Panc1 (cell line): ENCODE data around the gene IRS1. TPM values are rescaled to one million over a fixed set of nuclear protein-coding genes. Genes with fewer than 3 reads are reported as not detected.

Experiments
- ATAC-seq: fragments of 200-7000 bp; cut with Tn5 transposase; 2 replicates; pipeline ENCODE4 v1.9.1; 2020; ENCODE audit warnings: mild to moderate bottlenecking, moderate library complexity
- BruUV-seq: library from RNA; stranded (reverse); fragments of 400-500 nt; replicated peaks from 2 replicates; lab custom pipeline; 2021; lab: Mats Ljungman, UMichigan
- CTCF ChIA-PET: fragments of 300-600 bp; sonication (Branson Sonifier 250); formaldehyde crosslinking; loops from one replicate; lab custom pipeline; 2022; ENCODE audit warnings: antibody characterized with exemption; lab: Charles Lee
- POLR2A ChIA-PET: fragments of 300-600 bp; sonication (Branson Sonifier 250); formaldehyde crosslinking; loops from one replicate; lab custom pipeline; 2022; ENCODE audit warnings: antibody characterized with exemption; lab: Charles Lee
- DNase-seq: peaks from one replicate; pipeline ENCODE4 v3.0.0-alpha.2; 2010; ENCODE audit warnings: low read depth, low spot score
- H3K27ac ChIP-seq: 2 replicates; pipeline ENCODE4 v1.5.1; 2011; ENCODE audit warnings: mild to moderate bottlenecking, low read length, inconsistent platforms
- H3K27me3 ChIP-seq: fragments of 200-500 bp; sonication (Bioruptor generic); 2 replicates; pipeline ENCODE4 v1.6.0; 2014; ENCODE audit warnings: low read length, inconsistent platforms; ENCODE audit not compliant: control insufficient read depth, insufficient read depth
- H3K36me3 ChIP-seq: fragments of 200-500 bp; sonication (Bioruptor generic); 2 replicates; pipeline ENCODE4 v1.5.1; 2014; ENCODE audit warnings: inconsistent platforms, mild to moderate bottlenecking, low read length, moderate library complexity; ENCODE audit not compliant: control insufficient read depth, insufficient read depth
- H3K4me1 ChIP-seq: 2 replicates; pipeline ENCODE4 v1.5.1; 2011; ENCODE audit warnings: inconsistent platforms, mild to moderate bottlenecking, low read length, moderate library complexity; ENCODE audit not compliant: control insufficient read depth, insufficient read depth
- H3K4me3 ChIP-seq, 2 experiments: 2 replicates each; pipeline ENCODE4 v1.5.1; 2011 to 2012; ENCODE audit warnings: low read depth in 2 of 2, low read length in 2 of 2, mild to moderate bottlenecking in 2 of 2, inconsistent platforms in 1 of 2, moderate library complexity in 1 of 2
- H3K9me3 ChIP-seq: fragments of 200-500 bp; sonication (Bioruptor generic); 2 replicates; pipeline ENCODE4 v1.5.1; 2014; ENCODE audit warnings: low read depth, mild to moderate bottlenecking, inconsistent platforms, low read length, moderate library complexity; ENCODE audit not compliant: control insufficient read depth, insufficient read depth
- POLR2AphosphoS5 ChIP-seq: IDR thresholded peaks from 2 replicates; pipeline ENCODE4 v1.6.1; 2012; ENCODE audit warnings: mild to moderate bottlenecking, low read depth, low read length, moderate library complexity
- REST ChIP-seq, 2 experiments: IDR thresholded peaks; 2 replicates each; pipeline ENCODE4 v1.6.1; 2011 to 2012; ENCODE audit warnings: low read depth in 2 of 2, control low read depth in 1 of 2, low read length in 1 of 2, mild to moderate bottlenecking in 1 of 2, moderate library complexity in 1 of 2; ENCODE audit not compliant: insufficient read depth in 1 of 2
- SIN3A ChIP-seq: IDR thresholded peaks from 2 replicates; pipeline ENCODE4 v1.6.1; 2012; ENCODE audit warnings: low read depth, mild to moderate bottlenecking, low read length, moderate library complexity, borderline replicate concordance; ENCODE audit not compliant: insufficient read depth
- TCF7L2 ChIP-seq: IDR thresholded peaks from 2 replicates; pipeline ENCODE4 v1.6.1; 2011; ENCODE audit warnings: mild to moderate bottlenecking, low read depth, low read length, inconsistent platforms
- in situ Hi-C: cut with HindIII; loops from 2 replicates; pipeline ENCODE4 v1.10.0; 2016; ENCODE audit warnings: low sequenced_read_pairs, low pct_unique_long_range_greater_than_20kb
- intact Hi-C: fragments of 100-400 bp; cut with micrococcal nuclease; formaldehyde crosslinking; loops from one replicate; pipeline ENCODE4 v1.10.0; 2022; ENCODE audit not compliant: unreplicated experiment
- total RNA-seq: library from RNA; stranded (reverse); gene quantifications from one replicate; pipeline ENCODE4 v1.2.1, GENCODE V29; 2021; ENCODE audit not compliant: unreplicated experiment
- TF ChIP-seq, protein P1 (sequence below): fragments of 450-650 bp; IDR thresholded peaks from 2 replicates; pipeline ENCODE4 v1.5.1; 2017; ENCODE audit warnings: mild to moderate bottlenecking

Gene IRS1
- total RNA-seq, 1 experiment from 2014 or later = 27.3 TPM

GRCh38 chr2:226733927-226734564 lies 65.6 kb downstream of the IRS1 start:
- Histone ChIP-seq H3K36me3 (0 out of 2 replicates have a peak, but pooled peaks cover 2% of the 10 kb centered on the region), H3K9me3 (no peaks in the 10 kb centered on the region), H3K27ac (no peak overlapping the region), H3K4me3 (no peak overlapping the region), H3K27me3 (no peaks in the 10 kb centered on the region), H3K4me1 (no peaks in the 10 kb centered on the region; the same call in 1 of the 2 replicates)
- intact Hi-C loops = no loop called here
- ATAC-seq (no peak), DNase-seq (no peak)
- ChIA-PET POLR2A (no interaction called here), CTCF (no interaction called here)
- TF ChIP-seq TCF7L2 = no peak
- no peak for TF ChIP-seq SIN3A
- no peak for TF ChIP-seq POLR2AphosphoS5
- TF ChIP-seq REST (IDR thresholded peaks at IDR 0.05; ENCODE audit: insufficient read depth in 1 of 2, low read depth in 2 of 2, low read length in 1 of 2) = no peak
- TF ChIP-seq, protein P1, sequence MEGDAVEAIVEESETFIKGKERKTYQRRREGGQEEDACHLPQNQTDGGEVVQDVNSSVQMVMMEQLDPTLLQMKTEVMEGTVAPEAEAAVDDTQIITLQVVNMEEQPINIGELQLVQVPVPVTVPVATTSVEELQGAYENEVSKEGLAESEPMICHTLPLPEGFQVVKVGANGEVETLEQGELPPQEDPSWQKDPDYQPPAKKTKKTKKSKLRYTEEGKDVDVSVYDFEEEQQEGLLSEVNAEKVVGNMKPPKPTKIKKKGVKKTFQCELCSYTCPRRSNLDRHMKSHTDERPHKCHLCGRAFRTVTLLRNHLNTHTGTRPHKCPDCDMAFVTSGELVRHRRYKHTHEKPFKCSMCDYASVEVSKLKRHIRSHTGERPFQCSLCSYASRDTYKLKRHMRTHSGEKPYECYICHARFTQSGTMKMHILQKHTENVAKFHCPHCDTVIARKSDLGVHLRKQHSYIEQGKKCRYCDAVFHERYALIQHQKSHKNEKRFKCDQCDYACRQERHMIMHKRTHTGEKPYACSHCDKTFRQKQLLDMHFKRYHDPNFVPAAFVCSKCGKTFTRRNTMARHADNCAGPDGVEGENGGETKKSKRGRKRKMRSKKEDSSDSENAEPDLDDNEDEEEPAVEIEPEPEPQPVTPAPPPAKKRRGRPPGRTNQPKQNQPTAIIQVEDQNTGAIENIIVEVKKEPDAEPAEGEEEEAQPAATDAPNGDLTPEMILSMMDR = no peak
- in situ Hi-C loops = no loop called here
- BruUV-seq = no TSS peak

- Histone ChIP-seq H3K4me3 (no peak overlapping the region), H3K9me3 (no peaks in the 10 kb centered on the region), H3K4me1 (no peaks in the 10 kb centered on the region; the same call in 1 of the 2 replicates), H3K27me3 (no peaks in the 10 kb centered on the region), H3K27ac (no peak overlapping the region), H3K36me3 (0 out of 2 replicates have a peak, but pooled peaks cover 2% of the 10 kb centered on the region)
- ATAC-seq (no peak), DNase-seq (no peak)
- intact Hi-C loops = no loop called here
- in situ Hi-C loops = no loop called here
- BruUV-seq = no TSS peak
- ChIA-PET POLR2A (no interaction called here), CTCF (no interaction called here)
- TF ChIP-seq, protein P1 = no peak
- TF ChIP-seq REST (IDR thresholded peaks at IDR 0.05; ENCODE audit: insufficient read depth in 1 of 2, low read depth in 2 of 2, low read length in 1 of 2) (no peak), TCF7L2 (no peak)
These were observed 66.3 kb downstream of the IRS1 start for GRCh38 chr2:226733189-226733858.
